Measurements from ENCODE around the gene LRATD1. TPM values are rescaled to one million over a fixed set of nuclear protein-coding genes. Genes with fewer than 3 reads are reported as not detected.

The LRATD1 gene
- total and polyA plus RNA-seq, 2 experiments from 2014 or later: 42.1 to 49.9 TPM

DNA sequence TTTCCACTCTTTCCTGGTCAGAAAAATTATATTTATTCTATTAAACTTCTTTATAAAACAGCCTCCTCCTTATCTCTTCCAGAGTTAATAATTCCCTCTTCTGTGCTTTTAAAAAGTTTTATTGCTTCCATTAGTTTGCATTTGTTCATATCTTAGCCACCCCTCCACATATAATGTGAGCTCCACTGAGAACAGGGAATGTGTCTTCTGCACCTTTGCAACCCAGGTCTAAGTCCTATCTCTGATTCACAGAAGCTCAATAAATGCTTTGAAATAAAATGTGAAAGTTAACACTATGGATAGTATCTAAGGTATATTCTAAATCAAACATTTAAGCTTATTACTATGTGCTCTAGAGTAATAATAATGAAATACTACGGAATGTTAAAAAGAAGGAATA lies 9.3 kb upstream of the LRATD1 start:
- Histone ChIP-seq H3K27me3 (no peaks in the 10 kb centered on the region), H3K4me2 (no peak overlapping the region), H3K79me2 (no peaks in the 10 kb centered on the region), H3K4me3 (no peak overlapping the region), H4K20me1 (ENCODE audit: insufficient read depth, poor library complexity, severe bottlenecking) (no peaks in the 10 kb centered on the region), H3K4me1 (ENCODE audit: insufficient read depth) (no peaks in the 10 kb centered on the region), H3K9me2 (replicated peaks; ENCODE audit: insufficient read depth) (no peaks in the 10 kb centered on the region), H3K36me3 (replicated peaks; ENCODE audit: insufficient read depth, low read depth) (no peaks in the 10 kb centered on the region), H3K27ac (peak overlapping the region; percentile 65), H3K9me3 (ENCODE audit: low read depth) (no peaks in the 10 kb centered on the region), H2AFZ (no peak overlapping the region)
- TF ChIP-seq EZH2 (IDR thresholded peaks at IDR 0.05; ENCODE audit: borderline replicate concordance) (no peak), EZH2phosphoT487 (IDR thresholded peaks at IDR 0.05; ENCODE audit: low read depth, severe bottlenecking, unreplicated experiment) (no peak)
- TF ChIP-seq, protein P1, sequence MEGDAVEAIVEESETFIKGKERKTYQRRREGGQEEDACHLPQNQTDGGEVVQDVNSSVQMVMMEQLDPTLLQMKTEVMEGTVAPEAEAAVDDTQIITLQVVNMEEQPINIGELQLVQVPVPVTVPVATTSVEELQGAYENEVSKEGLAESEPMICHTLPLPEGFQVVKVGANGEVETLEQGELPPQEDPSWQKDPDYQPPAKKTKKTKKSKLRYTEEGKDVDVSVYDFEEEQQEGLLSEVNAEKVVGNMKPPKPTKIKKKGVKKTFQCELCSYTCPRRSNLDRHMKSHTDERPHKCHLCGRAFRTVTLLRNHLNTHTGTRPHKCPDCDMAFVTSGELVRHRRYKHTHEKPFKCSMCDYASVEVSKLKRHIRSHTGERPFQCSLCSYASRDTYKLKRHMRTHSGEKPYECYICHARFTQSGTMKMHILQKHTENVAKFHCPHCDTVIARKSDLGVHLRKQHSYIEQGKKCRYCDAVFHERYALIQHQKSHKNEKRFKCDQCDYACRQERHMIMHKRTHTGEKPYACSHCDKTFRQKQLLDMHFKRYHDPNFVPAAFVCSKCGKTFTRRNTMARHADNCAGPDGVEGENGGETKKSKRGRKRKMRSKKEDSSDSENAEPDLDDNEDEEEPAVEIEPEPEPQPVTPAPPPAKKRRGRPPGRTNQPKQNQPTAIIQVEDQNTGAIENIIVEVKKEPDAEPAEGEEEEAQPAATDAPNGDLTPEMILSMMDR (IDR thresholded peaks at IDR 0.05; ENCODE audit: poor library complexity): no peak
- peak; percentile 11 for DNase-seq (ENCODE audit: low spot score)
- 79% methylated on average over 1 of the region's 1 CpG for WGBS (ENCODE audit: low lambda C conversion rate, missing lambda C conversion rate)

DNA sequence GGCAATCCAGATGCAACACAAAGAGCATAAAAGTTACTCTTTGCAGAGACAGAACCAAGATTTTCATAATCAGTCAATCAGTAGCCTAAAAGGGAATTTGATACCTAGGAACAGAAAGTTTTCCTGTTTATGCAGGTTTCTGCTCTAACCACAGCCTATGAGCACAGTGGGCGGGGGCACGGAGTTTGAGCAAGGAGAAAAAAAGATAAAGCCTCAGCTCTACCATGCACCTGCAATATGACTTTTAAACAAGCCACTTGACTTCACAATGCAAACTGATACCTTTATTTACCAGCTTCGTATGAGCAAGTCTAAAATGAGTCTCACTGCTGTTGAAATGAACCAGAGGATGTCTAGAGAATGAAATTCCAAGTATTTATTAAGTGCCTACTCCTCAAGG lies 5.6 kb upstream of the LRATD1 start:
- Histone ChIP-seq H3K9me2 (replicated peaks; ENCODE audit: insufficient read depth) (no peaks in the 10 kb centered on the region), H3K79me2 (no peaks in the 10 kb centered on the region), H3K27ac (no peak overlapping the region), H3K9me3 (ENCODE audit: low read depth) (no peaks in the 10 kb centered on the region), H3K27me3 (peaks cover 10% of the 10 kb centered on the region), H3K4me1 (ENCODE audit: insufficient read depth) (no peaks in the 10 kb centered on the region), H3K36me3 (replicated peaks; ENCODE audit: insufficient read depth, low read depth) (no peaks in the 10 kb centered on the region), H3K4me2 (peak overlapping the region; percentile 2), H2AFZ (no peak overlapping the region), H4K20me1 (ENCODE audit: insufficient read depth, poor library complexity, severe bottlenecking) (no peaks in the 10 kb centered on the region), H3K4me3 (no peak overlapping the region)
- peak; percentile 12 for DNase-seq (ENCODE audit: low spot score)
- TF ChIP-seq EZH2phosphoT487 (IDR thresholded peaks at IDR 0.05; ENCODE audit: low read depth, severe bottlenecking, unreplicated experiment) (no peak), EZH2 (IDR thresholded peaks at IDR 0.05; ENCODE audit: borderline replicate concordance) (no peak)
- TF ChIP-seq, protein P1 (IDR thresholded peaks at IDR 0.05; ENCODE audit: poor library complexity): no peak
- 46% methylated on average over 3 of the region's 3 CpGs for WGBS (ENCODE audit: low lambda C conversion rate, missing lambda C conversion rate)

DNA sequence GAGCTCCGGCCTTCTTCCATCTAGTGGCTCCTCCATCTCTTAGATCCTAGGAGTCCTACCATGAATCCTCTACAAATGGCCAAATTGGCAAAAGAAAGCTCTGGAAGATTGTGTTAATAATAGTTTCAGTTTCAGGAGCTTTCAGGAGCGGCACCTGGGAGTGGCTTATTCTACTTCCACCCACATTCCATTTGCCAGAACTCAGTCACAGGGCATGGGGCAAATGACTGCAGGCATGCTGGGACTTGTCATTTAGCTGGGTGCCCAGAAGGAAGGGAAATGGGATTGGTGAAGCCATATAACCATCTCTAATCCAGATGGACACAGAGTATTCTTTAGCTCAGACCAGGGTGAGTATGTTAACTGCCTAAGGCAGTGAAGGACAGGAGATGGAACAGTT lies 3.6 kb upstream of the LRATD1 start:
- H3K79me2 ChIP-seq: peaks cover 12% of the 10 kb centered on the region
- TF ChIP-seq, protein P1 (IDR thresholded peaks at IDR 0.05; ENCODE audit: poor library complexity): no peak
- TF ChIP-seq EZH2phosphoT487 (IDR thresholded peaks at IDR 0.05; ENCODE audit: low read depth, severe bottlenecking, unreplicated experiment) (no peak), EZH2 (IDR thresholded peaks at IDR 0.05; ENCODE audit: borderline replicate concordance) (no peak)
- no peaks in the 10 kb centered on the region for H3K36me3 ChIP-seq (replicated peaks; ENCODE audit: insufficient read depth, low read depth)
- 82% methylated on average over 2 of the region's 2 CpGs for WGBS (ENCODE audit: low lambda C conversion rate, missing lambda C conversion rate)
- H4K20me1 ChIP-seq (ENCODE audit: insufficient read depth, poor library complexity, severe bottlenecking): no peaks in the 10 kb centered on the region
- no peak overlapping the region for H3K4me3 ChIP-seq
- no peaks in the 10 kb centered on the region for H3K9me3 ChIP-seq (ENCODE audit: low read depth)
- no peak overlapping the region for H2AFZ ChIP-seq
- DNase-seq (ENCODE audit: low spot score): peak; percentile 43
- peak overlapping the region; percentile 50 for H3K27ac ChIP-seq
- no peak overlapping the region for H3K4me2 ChIP-seq
- no peaks in the 10 kb centered on the region for H3K9me2 ChIP-seq (replicated peaks; ENCODE audit: insufficient read depth)
- peaks cover 13% of the 10 kb centered on the region for H3K27me3 ChIP-seq
- no peaks in the 10 kb centered on the region for H3K4me1 ChIP-seq (ENCODE audit: insufficient read depth)

All from hepatocyte (in vitro differentiated cells).